Liver (tissue), 9 donors: ENCODE data around the gene USP15. TPM values are rescaled to one million over a fixed set of nuclear protein-coding genes. Genes with fewer than 3 reads are reported as not detected.

ENCODE experiments used
- DNase-seq: peaks from one replicate; pipeline ENCODE4 v3.0.0-alpha.2; 2017; ENCODE audit warnings: low spot score
- H3K27ac ChIP-seq, 2 donors: one replicate each; pipeline ENCODE4 v1.7.0; 2013; ENCODE audit warnings: inconsistent platforms in 2 of 2, low read length in 2 of 2, control low read depth in 1 of 2, low read depth in 1 of 2, mild to moderate bottlenecking in 1 of 2
- H3K27me3 ChIP-seq, 4 donors: one replicate each; pipeline versions ENCODE4 v1.6.1 to v1.7.0; 2013; ENCODE audit warnings: low read length in 3 of 4, inconsistent platforms in 1 of 4, mild to moderate bottlenecking in 1 of 4, moderate library complexity in 1 of 4; ENCODE audit not compliant: control insufficient read depth in 4 of 4, insufficient read depth in 4 of 4
- H3K36me3 ChIP-seq, 4 donors: one replicate each; pipeline versions ENCODE4 v1.6.1 to v1.7.0; 2013; ENCODE audit warnings: low read length in 3 of 4, mild to moderate bottlenecking in 3 of 4, low read depth in 1 of 4, moderate library complexity in 1 of 4; ENCODE audit not compliant: control insufficient read depth in 4 of 4, insufficient read depth in 3 of 4
- H3K4me1 ChIP-seq, 4 donors: one replicate each; pipeline versions ENCODE4 v1.6.1 to v1.7.0; 2013; ENCODE audit warnings: low read length in 3 of 4, mild to moderate bottlenecking in 3 of 4, moderate library complexity in 1 of 4; ENCODE audit not compliant: control insufficient read depth in 4 of 4, insufficient read depth in 4 of 4
- H3K4me3 ChIP-seq, 3 donors: one replicate each; pipeline versions ENCODE4 v1.6.1 to v1.7.0; 2013; ENCODE audit warnings: low read length in 3 of 3, control low read depth in 1 of 3, low read depth in 1 of 3, mild to moderate bottlenecking in 1 of 3
- H3K9ac ChIP-seq, 2 donors: one replicate each; pipeline ENCODE4 v1.7.0; 2013; ENCODE audit warnings: low read length in 2 of 2, mild to moderate bottlenecking in 2 of 2, moderate library complexity in 2 of 2, control low read depth in 1 of 2, low read depth in 1 of 2
- H3K9me3 ChIP-seq, 4 donors: one replicate each; pipeline versions ENCODE4 v1.6.1 to v1.7.0; 2013; ENCODE audit warnings: low read length in 3 of 4; ENCODE audit not compliant: control insufficient read depth in 4 of 4
- CTCF ChIP-seq: fragments of 150-350 bp; IDR thresholded peaks from 2 replicates; pipeline ENCODE4 v1.5.1; 2017; ENCODE audit warnings: improper control_type of control experiment, low read depth, low read length; ENCODE audit not compliant: missing input control
- EGR1 ChIP-seq, 2 donors: IDR thresholded peaks; 2 replicates each; pipeline ENCODE4 v1.6.1; 2016 to 2018; ENCODE audit warnings: antibody characterized with exemption in 2 of 2, low read depth in 2 of 2
- HNF4A ChIP-seq, 2 donors: conservative IDR thresholded peaks; 2 replicates each; pipeline ENCODE4 v1.6.1; 2016; ENCODE audit warnings: antibody characterized with exemption in 2 of 2, mild to moderate bottlenecking in 2 of 2
- REST ChIP-seq: IDR thresholded peaks from 2 replicates; pipeline ENCODE4 v1.6.1; 2016; ENCODE audit warnings: antibody characterized with exemption, mild to moderate bottlenecking
- TAF1 ChIP-seq: conservative IDR thresholded peaks from 2 replicates; pipeline ENCODE4 v1.6.1; 2016; ENCODE audit warnings: antibody characterized with exemption, mild to moderate bottlenecking
- YY1 ChIP-seq: IDR thresholded peaks from 2 replicates; pipeline ENCODE4 v1.6.1; 2016; ENCODE audit warnings: antibody characterized with exemption, mild to moderate bottlenecking
- WGBS: extraction: QIAGEN DNeasy Blood & Tissue Kit; methylation state at CpG from one replicate; pipeline ENCODE4 v1.1.7; 2013; 5-methylcytosine and 5-hydroxymethylcytosine counted together
- polyA plus RNA-seq, 2 donors: library from polyadenylated mRNA; stranded (reverse) in 1 of 2; unstranded in 1 of 2; fragments of 200-250 nt in 1 of 2; fragments of >200 nt in 1 of 2; fragmentation: Nextera tagmentation in 1 of 2; extraction: Ambion mirVana in 1 of 2; gene quantifications; one replicate each; pipeline versions ENCODE4 v1.2.1 to v1.2.3, GENCODE V29; 2013 to 2015
- total RNA-seq, 2 donors: library from RNA; depleted of rRNA; stranded (reverse); fragments of >200 nt; gene quantifications; one replicate each; pipeline ENCODE4 v1.2.3, GENCODE V29; 2014
- donor health status: healthy.
- donor health status: healthy.
- donor health status: healthy.
- donor health status: healthy.
- donor health status: healthy.

Gene USP15
- total and polyA plus RNA-seq, 4 donors: 16.6 to 188 (median 56.5) TPM

- WGBS: 97% methylated on average over 2 of the region's 2 CpGs
- Histone ChIP-seq H3K4me1 (peaks cover 0 to 4% (median 2%) of the 10 kb centered on the region in 4 donors), H3K9me3 (no peaks in the 10 kb centered on the region), H3K27ac (no peak overlapping the region), H3K27me3 (no peaks in the 10 kb centered on the region), H3K9ac (no peak overlapping the region), H3K4me3 (no peak overlapping the region), H3K36me3 (peaks cover 5 to 17% (median 12%) of the 10 kb centered on the region in 4 donors)
- TF ChIP-seq CTCF: no peak
- DNase-seq: no peak
Observed at GRCh38 chr12:62291864-62292760, 31.9 kb downstream of the USP15 start.

GRCh38 chr12:62292761-62293344, 32.6 kb downstream of the USP15 start:
- H3K36me3 ChIP-seq: peaks cover 5 to 17% (median 12%) of the 10 kb centered on the region in 4 donors
- no peaks in the 10 kb centered on the region for H3K27me3 ChIP-seq
- no peak overlapping the region for H3K4me3 ChIP-seq
- peaks cover 0 to 4% (median 2%) of the 10 kb centered on the region in 4 donors for H3K4me1 ChIP-seq
- WGBS: 88% methylated on average over 6 of the region's 6 CpGs
- no peak for DNase-seq
- no peaks in the 10 kb centered on the region for H3K9me3 ChIP-seq
- H3K9ac ChIP-seq: no peak overlapping the region
- TF ChIP-seq HNF4A (conservative IDR thresholded peaks at IDR 0.05): no peak
- TF ChIP-seq YY1: no peak
- no peak for TF ChIP-seq EGR1 (IDR thresholded peaks at IDR 0.05; ENCODE audit: low read depth in 2 of 2)
- no peak for TF ChIP-seq REST
- TF ChIP-seq TAF1: no peak
- no peak for TF ChIP-seq CTCF
- H3K27ac ChIP-seq: no peak overlapping the region
